T-helper 2 cell treated with Interferon-gamma antibody and Interleukin-4, amounts not matched to agents 100 ng/mL and 5 ng/mL, for 36 hours (primary cell): ENCODE measurements around the gene FOXP1. TPM values are rescaled to one million over a fixed set of nuclear protein-coding genes. Genes with fewer than 3 reads are reported as not detected.
"Not testable (repeated sequence)": the region's sequence is repeated elsewhere in the genome, so short reads cannot be mapped to it uniquely, and the experiment has no call there.

Source experiments
- intact Hi-C: fragments of 100-400 bp; cut with micrococcal nuclease; formaldehyde crosslinking; loops from one replicate; pipeline ENCODE4 v1.15.1; 2023
- total RNA-seq: library from RNA; stranded (reverse); gene quantifications from 2 replicates; pipeline ENCODE4 v1.2.3, GENCODE V29; 2022

The FOXP1 gene
- total RNA-seq, 1 donor from 2014 or later: 113 TPM

- intact Hi-C loops: no loop called here
Measured at GRCh38 chr3:71436337-71436736, 147.2 kb downstream of the FOXP1 start.

DNA sequence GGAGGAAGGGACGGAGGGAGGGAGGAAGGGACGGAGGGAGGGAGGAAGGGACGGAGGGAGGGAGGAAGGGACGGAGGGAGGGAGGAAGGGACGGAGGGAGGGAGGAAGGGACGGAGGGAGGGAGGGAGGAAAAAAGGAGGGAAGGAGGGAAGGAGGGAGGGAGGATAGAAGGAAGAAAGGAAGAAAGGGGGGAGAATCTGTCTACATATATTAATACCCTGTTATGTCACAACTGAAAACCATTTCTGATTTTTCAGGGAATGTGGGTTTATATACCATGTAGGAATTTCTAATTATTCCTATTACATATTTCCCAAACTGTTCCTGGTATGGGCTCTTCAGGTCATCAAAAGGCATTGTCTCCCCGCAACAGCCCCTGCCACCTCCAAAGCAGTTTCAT lies 147.7 kb downstream of the FOXP1 start:
- intact Hi-C loops: not testable (repeated sequence)

DNA sequence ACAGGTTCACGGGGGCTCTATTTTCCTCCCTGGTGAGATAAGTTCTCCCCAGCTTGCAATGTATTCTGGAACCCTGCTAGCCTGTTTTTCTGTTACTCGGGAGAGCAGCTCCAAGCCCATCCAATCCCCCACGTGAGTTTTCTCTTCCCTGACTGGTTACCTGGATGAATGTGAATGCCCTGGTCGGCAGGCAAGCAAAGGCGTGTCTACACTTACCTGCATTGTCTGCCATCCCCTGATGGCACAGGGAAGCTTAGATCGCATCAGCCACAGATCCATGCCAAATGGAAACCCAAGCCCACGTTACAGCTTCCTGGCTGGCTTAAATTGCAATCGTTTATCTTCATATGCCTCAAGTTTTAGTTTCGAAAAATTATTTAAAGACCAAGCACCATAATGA lies 149.9 kb downstream of the FOXP1 start:
- intact Hi-C loops: no loop called here

- intact Hi-C loops: no loop called here
Measured at GRCh38 chr3:71432044-71432975, 151.2 kb downstream of the FOXP1 start.

- intact Hi-C loops: no loop called here
Measured at GRCh38 chr3:71430941-71431552, 152.5 kb downstream of the FOXP1 start.

DNA sequence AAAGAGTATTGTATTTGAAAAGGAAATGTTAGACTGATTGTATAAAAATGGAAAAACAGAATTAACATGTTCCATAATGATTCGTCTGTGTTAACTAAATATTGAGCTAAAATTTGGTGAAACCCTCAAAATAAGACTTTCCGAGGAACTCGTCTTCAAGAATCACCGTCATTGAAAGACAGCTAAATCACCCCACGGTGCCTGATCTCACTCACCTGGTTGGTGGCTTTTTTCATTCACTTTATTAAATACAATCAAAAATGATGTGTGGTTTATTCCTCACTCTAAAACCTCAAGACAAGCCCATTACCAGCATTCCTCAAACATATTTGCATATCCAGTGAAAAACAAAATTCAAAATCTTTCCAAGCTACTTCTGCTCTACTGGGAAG lies 153.9 kb downstream of the FOXP1 start:
- intact Hi-C loops: no loop called here

DNA sequence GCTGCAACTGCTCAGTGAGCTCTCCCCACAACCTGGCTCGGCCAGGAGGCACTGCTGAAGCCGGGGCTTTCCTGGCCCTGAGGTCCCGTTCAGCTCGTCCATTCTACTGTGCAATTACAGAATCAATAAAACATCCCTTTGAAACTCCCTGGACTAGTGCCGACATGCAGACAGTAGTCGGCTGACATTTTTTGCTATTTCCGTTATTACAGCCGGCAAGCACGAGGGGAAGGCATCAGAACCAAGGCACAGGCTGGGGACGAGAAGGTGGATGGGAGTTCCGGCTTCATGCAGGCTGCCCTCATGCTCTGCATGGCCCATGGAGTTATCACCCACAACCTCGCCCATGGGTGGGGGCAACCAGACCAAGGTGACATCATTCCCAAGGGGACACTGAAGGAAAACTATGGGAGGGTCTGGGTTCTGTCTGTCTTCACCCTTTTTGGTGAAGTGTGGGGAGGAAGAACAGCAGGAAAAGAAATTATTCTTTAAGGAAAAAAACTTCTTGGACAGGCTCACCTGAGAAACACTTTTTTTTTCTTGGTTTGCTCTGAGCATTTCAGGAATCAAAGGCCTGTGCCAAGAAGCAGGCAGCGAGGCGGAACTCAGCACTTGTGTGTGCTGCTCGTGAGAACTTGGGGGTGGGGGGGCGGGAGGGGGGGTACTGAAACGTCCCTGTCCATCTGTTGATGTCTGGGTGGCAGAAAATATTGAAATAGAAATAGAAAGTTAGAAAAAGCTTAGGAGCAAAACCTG lies 154.5 kb downstream of the FOXP1 start:
- intact Hi-C loops: no loop called here

GRCh38 chr3:71425491-71426071 lies 157.9 kb downstream of the FOXP1 start:
- intact Hi-C loops: no loop called here

- intact Hi-C loops: no loop called here
Measured at GRCh38 chr3:71423151-71423906, 160.2 kb downstream of the FOXP1 start.

- intact Hi-C loops: loop anchor here (1.0 kb wide), 1 partner anchor 22 kb away; no protein-coding TSS in a partner anchor
Measured at GRCh38 chr3:71421820-71422566, 161.5 kb downstream of the FOXP1 start.

- intact Hi-C loops: no loop called here
Measured at GRCh38 chr3:71421475-71421819, 162.1 kb downstream of the FOXP1 start.

DNA sequence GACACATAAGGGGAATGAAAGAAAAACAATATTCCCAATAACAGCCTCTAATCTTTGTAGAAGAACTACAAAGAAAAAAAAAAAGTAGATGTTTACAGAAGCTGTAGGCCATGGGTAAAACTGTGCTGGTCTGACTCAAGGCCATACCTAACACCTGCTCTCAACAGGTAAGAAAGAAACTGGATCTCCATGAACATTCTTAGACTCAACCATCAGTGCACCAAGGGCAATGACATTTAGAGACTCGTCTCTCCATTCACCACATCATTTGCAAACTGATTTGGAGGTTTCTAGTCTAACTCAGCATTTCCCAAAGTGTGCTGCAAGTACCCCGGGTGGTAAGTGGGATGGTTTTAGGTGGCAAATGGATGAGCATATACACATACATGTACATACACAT lies 164.2 kb downstream of the FOXP1 start:
- intact Hi-C loops: no loop called here

GRCh38 chr3:71417791-71418190 lies 165.7 kb downstream of the FOXP1 start:
- intact Hi-C loops: no loop called here

- intact Hi-C loops: no loop called here
Measured at GRCh38 chr3:71416876-71417275, 166.7 kb downstream of the FOXP1 start.

GRCh38 chr3:71415681-71416122 lies 167.8 kb downstream of the FOXP1 start:
- intact Hi-C loops: loop anchor here (2.0 kb wide), 1 partner anchor 97 kb away; no protein-coding TSS in a partner anchor

DNA sequence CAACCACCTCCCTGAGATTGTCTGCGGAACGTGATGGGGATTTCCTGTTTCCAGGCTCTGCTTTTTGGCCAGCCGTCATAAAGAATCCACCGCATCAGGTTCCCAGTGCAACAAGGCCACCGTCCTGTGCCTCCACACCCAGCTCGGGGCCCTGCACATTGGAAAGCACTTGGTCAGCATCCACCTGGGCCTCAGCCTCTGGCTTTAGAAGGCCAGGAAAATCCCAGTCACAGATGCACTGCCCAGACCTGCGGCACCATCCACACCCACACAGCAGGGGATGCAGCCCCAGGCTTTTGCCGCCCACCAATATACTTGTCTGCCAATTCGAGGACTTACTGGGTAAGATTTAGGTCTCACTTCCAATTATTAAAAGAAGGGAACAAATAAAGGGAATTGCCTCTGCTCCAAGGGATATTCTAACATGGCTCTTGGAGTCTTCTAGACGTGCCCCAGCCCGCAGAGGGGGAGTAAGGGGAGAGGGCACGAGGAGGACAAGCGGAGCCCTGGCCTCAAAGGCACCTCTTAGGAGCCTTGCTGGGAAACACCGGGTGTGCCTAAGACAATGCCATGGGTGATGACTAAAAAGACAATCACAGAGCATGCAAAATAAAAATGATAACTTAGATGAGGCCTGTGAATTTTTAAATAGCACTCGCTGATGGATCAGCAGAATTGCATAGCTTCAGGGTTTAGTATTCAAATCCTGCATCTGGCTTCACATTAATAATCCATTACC lies 169.2 kb downstream of the FOXP1 start:
- intact Hi-C loops: loop anchor here (2.0 kb wide), 1 partner anchor 98 kb away; no protein-coding TSS in a partner anchor

- intact Hi-C loops: no loop called here
Measured at GRCh38 chr3:71413572-71413971, 170.0 kb downstream of the FOXP1 start.

DNA sequence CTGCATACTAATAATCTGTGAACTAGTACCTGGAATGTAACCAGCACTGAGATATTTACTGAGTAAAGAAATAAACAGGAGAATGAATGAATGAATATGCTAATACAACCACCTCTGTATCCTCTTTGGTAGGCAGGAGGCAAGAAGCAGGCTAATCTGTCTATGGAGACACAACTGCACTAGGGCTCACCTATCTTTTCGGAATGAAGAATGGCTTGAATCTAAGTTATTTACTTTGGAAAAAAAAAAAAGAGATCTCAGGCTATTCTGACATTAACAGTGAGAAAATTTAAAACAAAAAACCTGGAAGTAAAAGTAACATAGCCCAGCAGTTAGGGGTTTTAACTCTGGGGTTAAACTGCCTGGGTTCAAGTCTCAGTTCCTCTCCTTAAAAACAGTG lies 174.2 kb downstream of the FOXP1 start:
- intact Hi-C loops: no loop called here

DNA sequence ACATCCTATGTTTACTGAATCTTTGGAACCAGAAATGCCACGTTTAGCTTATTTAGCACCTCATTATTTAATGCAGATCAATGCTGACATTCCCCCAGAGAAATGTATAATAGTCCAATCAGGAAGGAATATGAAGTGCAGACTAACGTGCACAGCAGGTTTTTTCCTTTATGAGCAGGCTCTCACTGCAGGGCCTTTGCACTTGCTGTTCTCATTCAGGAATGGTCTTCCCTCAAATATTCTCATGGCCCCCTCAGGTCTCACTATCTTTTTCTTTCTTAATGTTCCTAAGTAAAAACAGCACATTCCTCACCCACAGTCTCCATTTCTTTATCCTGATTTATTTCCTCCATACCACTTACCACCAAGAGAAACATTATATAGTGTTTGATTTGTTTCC lies 174.6 kb downstream of the FOXP1 start:
- intact Hi-C loops: no loop called here
